Neural cell (in vitro differentiated cells): Measurements from ENCODE around the gene ACD.
"Not testable (repeated sequence)": the region's sequence is repeated elsewhere in the genome, so short reads cannot be mapped to it uniquely, and the experiment has no call there.

ENCODE experiments used
- CTCF ChIP-seq: fragments of 450-650 bp; IDR thresholded peaks from 2 replicates; pipeline ENCODE4 v1.5.1; 2014; ENCODE audit warnings: antibody characterized with exemption, mild to moderate bottlenecking, moderate library complexity; ENCODE audit not compliant: poor library complexity, severe bottlenecking
- EZH2 ChIP-seq: fragments of 200-600, 300-800 bp; shearing (Covaris generic), sonication (generic); IDR thresholded peaks from 2 replicates; pipeline ENCODE4 v1.6.1; 2014; ENCODE audit warnings: antibody characterized with exemption, low read length, borderline replicate concordance, mild to moderate bottlenecking; ENCODE audit not compliant: insufficient read depth, poor library complexity, severe bottlenecking

GRCh38 chr16:67693517-67694285 lies 33.6 kb upstream of the ACD start:
- TF ChIP-seq EZH2, CTCF: not testable (repeated sequence)
